ENCODE results near the gene ABCG1.

Gene ABCG1

DNA sequence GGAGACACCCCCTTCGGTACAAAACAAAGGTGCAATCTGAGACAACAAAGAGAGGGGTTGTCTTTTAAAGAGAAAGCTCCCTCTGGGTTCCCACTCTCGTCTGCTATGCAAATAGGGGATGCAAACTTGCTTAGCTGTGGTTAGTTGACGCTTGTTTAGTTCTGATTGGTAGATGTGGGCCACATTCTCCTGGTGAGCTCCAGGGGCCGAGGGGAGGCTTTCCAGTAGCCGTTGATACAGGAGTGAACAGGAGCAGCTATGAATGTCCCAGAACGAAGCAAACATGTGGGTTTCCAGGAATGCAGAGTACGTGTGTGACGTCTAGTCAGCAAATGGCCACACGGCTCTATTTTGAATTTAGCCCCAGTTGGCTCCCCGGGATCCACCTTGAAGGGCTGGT, 117.1 kb downstream of the ABCG1 start:
- peak; percentile 12 for DNase-seq

DNA sequence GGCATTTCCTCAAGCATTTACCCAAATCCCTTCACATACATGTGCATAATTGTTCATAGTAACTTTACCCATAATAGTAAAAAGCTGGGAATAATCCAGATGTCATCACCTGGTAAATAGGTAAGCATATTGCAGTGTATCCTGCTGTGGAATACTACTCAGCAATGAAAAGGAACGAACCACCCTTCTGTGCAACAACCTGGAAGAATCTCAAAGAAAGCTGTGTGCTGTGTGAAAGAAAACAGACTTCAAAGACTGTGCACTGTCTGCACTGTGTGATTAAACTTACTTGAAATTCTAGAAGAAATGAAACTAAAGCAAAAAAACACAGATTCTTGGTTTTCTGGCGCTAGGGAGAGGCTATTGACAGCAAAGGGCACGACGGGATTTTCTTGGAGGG, 118.3 kb downstream of the ABCG1 start:
- DNase-seq: no peak

DNA sequence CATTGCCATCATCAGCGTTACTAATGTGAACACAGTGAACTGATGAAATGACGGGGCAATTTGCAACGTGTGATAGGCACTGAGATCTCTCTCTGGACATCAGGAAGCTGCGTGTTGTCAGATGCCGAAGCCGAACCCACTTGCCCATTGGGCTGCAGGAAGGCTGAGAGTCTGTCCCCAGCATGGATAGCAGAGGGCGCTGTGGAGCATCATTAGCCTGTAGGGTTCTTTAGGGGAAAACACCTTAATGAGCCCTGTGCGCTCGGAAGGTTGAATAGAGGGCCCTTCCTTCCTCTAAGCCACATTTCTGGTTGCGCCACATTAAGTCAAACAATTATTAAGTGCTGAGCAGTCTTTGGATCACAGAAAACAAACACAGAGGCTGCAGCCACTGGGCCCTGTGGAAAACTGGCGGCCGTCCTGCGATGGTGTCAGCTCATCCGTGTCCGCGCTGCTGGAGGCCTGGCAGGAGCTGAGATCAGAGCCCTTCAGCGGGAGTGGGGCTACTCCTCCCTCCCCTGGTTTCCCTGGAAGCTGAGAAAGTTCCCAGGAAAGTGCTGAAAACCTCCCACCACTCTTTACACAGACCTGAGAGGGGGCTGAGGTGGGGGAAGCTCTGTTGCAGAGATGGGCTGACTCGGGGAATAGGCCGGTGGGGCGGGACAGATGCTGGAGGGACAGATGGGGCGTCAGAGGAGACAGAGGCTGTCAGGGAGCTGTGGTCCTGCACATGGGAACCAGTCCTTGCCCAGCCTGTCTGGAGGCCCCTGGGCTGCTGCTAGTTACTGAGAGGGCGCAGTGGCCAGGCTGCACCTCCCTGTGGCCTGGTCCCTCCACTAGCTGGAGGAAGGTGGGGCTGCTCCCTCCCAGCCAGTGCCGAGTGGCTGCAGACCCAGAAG, 119.1 kb downstream of the ABCG1 start:
- peak; percentile 17 for DNase-seq

DNA sequence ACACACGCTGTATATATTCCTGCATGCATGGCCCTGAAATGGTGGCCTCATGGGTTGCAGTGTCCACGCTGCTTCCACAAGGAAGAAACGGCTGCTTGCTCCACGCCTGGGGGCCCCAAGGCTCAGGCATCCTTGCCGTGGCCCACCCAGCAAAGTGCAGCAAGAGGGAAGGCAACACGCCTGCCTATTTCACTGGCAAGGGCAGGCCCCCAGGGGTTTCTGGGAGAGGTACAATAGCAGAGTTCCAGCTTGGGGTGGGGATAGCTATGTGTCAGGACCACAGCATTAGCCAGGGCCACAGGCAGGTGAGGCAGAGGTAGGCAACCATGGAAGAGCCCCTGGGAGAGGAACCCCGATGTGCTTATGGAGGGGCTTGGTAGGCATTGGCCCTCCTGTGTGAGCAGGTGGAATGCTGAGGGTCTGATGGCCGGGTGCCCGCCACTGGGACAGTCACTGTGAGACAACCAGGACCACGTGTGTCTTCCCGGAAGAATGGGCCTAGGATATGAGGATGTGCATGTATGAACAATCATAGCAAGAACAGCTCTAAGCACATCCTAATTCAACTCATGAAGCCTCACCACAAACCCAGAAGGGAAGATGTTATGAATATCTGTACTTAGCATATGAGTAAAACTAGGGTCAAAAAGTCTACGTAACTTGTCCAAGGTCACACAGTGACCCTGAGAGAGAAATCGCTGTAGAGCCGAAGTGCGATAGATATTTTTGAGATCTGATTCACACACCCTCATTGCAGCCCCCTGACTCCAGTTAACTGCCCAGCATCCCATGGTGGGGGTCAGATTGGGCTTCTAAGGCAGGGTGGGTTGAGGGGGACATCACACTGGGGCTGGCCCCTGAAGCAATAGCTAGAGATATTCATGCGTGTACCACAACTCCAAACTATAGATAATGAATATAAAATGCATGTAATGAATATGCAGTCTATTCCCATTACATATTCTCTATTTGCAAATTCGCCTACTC, 120.1 kb downstream of the ABCG1 start:
- no peak for DNase-seq

DNA sequence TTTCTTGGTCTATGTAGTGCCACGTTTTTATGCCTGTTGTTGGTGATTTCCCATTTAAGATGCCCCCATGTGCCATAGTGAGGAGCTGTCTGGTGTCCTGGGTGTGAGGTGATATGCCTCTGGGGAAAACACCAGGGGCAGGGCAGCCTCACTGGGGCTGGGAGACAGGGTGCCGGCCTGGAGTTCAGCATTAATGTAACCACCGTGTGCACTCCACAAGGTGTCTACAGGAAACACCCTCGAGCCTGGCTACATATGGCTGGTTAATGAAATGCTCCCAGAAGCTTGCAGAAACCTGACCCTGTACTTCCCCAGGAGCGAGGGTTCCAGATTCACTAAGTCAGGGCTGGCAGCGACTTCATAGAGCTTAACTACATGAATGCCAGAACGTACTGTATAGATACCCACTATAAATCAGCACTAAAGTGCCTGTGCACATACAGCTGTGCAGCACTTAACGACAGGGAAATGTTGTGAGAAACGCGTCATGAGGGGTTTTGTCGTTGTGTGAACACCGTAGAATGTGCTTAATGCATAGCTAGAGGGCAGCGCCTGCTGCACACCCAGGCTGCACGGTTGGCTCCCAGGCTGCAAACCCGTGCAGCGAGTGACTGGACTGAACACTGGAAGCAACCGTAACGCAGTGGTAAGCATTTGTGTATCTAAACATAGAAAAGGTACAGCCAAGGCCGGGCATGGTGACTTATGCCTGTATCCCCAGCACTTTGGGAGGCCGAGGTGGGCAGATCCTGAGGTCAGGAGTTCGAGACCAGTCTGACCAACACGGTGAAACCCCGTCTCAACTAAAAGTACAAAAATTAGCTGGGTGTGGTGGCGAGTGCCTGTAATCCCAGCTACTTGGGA, 121.5 kb downstream of the ABCG1 start:
- no peak for DNase-seq

DNA sequence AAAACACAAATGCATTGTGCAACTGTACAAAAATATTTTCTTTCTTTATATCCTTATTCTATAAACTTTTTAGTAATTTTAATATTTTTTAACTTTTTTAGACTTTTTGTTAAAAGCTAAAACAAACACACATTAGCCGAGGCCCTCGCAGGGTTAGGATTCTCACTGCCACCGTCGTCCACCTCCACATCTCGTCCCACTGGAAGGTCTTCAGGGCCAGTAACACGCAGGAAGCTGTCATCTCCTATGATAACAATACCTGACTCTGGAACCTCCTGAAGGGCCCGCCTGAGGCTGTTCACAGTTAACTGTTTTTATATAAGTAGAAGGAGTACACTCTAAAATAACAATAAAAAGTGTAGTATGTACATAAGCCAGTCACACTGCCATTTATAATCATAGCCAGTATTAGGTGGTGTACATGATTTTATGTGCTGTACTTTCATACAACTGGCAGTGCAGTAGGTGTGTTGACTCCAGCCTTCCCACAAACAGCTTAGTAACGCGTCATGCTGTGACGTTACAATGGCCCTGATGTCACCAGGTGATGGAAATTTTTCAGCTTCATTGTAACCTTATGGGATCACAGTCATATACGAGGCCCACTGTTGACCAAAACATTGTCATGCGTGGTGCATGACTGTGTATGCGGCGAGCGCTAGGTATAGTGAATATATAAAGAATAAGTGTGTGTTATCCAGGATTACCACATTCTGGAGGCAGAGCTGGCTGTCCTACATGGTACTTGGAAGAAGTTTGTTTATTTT, 123.0 kb downstream of the ABCG1 start:
- no peak for DNase-seq

DNA sequence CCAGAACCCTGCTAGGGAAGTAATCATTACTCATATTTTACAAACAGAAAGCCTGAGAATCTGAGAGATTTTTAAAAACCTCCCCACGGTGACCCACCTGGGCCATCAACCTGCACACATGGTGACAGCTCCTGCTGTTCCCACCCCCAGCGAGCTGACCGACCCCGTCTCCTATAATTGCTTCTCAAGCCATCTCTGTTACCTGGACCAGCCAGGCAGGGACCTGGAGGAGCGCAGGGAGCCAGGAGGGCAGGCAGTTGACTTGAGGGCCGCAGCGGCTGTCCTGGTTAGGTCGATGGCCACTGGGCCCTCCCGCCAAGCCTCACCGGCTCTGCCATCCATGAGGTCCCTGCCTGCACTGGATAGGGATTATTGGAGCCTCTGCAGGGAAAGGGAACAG, 124.2 kb downstream of the ABCG1 start:
- no peak for DNase-seq

DNA sequence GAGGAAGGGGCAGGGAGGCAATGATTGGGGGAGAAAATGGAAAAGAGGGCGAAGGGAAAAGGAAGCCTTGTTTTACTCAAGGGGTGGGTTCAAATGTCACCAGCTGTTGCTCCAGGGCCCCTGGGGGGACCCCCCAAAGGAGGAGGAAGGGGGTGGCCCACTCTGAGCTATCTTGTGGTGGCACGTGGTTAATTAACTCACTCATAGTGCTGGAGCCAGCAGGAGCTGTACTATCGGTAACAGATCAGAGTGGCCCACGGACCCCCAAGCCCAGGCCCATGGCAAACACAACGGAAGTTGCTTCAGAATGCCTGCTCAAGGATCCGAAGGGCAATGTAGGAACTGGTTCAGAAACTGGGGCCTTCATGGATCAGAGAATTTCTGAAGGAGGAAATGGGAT, 124.6 kb downstream of the ABCG1 start:
- DNase-seq: no peak

DNA sequence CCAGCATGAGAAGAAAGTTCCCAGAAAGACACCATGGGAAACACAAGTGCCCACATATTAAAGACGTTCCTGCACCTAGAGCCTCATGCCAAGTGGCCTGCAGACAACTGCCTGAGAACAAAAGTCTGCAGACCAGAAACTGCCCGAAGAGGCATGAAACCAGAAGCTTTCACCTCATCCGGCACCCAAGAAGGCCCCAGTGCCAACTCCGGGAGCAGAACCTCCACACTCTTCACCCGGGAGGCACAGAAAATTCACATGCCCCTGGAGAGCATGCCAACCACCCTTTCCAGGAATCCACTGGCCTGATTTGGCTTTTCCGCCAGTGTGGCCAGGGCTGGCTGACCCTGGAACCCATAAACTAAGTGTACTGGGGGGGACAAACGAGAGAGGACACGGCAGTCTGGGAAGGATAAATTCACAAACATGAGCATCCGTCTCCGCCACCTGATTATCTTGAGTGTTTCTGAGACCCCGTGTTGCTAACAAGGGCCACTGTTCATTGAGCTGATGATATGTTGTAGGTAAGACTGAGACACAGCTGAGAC, 125.1 kb downstream of the ABCG1 start:
- DNase-seq: no peak

DNA sequence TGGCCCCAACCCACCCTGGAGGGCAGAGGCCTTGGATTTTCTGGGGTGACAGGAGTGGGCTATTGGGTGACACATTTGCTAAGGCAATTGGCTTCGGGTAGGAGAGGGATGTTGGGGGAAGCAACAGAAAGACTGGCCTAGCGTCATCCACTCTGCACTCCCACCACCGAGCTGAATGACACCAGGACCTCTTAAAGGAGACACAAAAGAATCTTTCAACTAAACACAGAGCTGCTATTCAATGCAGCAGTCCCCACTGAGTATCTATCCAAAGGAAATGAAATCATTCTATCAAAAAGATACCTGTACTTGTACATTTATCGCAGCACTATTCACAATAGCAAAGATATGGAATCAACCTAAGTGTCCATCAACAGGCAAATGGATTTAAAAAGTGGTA, 125.7 kb downstream of the ABCG1 start:
- DNase-seq: no peak

DNA sequence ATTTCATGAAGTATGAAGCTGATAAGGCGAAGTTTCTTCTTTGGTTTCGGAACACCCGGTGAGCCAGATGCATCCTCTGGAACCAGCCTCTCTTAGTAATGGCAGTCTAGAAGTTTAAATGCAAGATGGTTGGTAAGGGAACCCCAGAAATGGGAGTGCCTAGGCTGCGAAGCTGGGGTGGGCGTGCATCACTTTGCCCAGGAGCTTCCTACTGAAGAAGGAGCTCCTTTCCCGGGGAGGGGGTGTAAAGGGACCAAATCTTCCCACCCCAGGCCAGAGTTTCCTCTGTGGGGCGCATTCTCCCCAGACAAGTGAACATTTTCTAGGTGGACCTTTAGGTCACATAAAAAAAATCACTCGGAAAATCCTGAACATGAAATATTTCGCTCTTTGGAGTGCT, 127.5 kb downstream of the ABCG1 start:
- DNase-seq: no peak

All from fibroblast of skin of right biceps (primary cell).